Thyroid gland (tissue), 4 donors: ENCODE data around the gene ERCC5. TPM values are rescaled to one million over a fixed set of nuclear protein-coding genes. Genes with fewer than 3 reads are reported as not detected.

ENCODE experiments used
- DNase-seq, 2 donors: peaks; one replicate each; pipeline ENCODE4 v3.0.0-alpha.2; 2019
- H3K27ac ChIP-seq, 3 donors: fragments of 200-600 bp; sonication (generic); 1 replicate in 2 of 3; 2 replicates in 1 of 3; pipeline ENCODE4 v1.5.1; 2016 to 2019; ENCODE audit warnings: mild to moderate bottlenecking in 1 of 3, moderate library complexity in 1 of 3
- H3K27me3 ChIP-seq: fragments of 200-600 bp; sonication (generic); one replicate; pipeline ENCODE4 v1.5.1; 2019
- H3K36me3 ChIP-seq, 2 donors: fragments of 200-600 bp; sonication (generic); one replicate each; pipeline ENCODE4 v1.5.1; 2016 to 2019
- H3K4me1 ChIP-seq, 2 donors: fragments of 200-600 bp; sonication (generic); one replicate each; pipeline ENCODE4 v1.5.1; 2017 to 2019
- H3K4me3 ChIP-seq, 3 donors: fragments of 200-600 bp; sonication (generic); replicated peaks in 1 of 3; 1 replicate in 2 of 3; 2 replicates in 1 of 3; pipeline ENCODE4 v1.5.1; 2016; ENCODE audit warnings: mild to moderate bottlenecking in 1 of 3
- H3K9me3 ChIP-seq: fragments of 200-600 bp; sonication (generic); one replicate; pipeline ENCODE4 v1.5.1; 2017
- POLR2A ChIP-seq, 2 donors: fragments of 450-650 bp; IDR thresholded peaks; one replicate each; pipeline ENCODE4 v1.6.1; 2017; ENCODE audit warnings: antibody characterized with exemption in 2 of 2, mild to moderate bottlenecking in 2 of 2, moderate library complexity in 1 of 2
- WGBS, 2 donors: methylation state at CpG; one replicate each; pipeline ENCODE4 v1.1.5; 2017; 5-methylcytosine and 5-hydroxymethylcytosine counted together
- intact Hi-C: fragments of 100-400 bp; cut with DNase I; formaldehyde crosslinking; loops from one replicate; pipeline ENCODE4 v1.15.1; 2023
- total RNA-seq, 4 donors: library from RNA; depleted of rRNA; stranded (reverse); fragments of >200 nt; gene quantifications; one replicate each; pipeline ENCODE4 v1.2.3, GENCODE V29; 2016
- TF ChIP-seq, protein P1 (sequence below), 6 experiments: fragments of 200-600 bp in 3 of 6; fragments of 450-650 bp in 3 of 6; sonication (generic) in 3 of 6; IDR thresholded peaks; one replicate each; pipeline ENCODE4 v1.5.1; 2016 to 2019; ENCODE audit warnings: antibody characterized with exemption in 6 of 6, mild to moderate bottlenecking in 2 of 6, inconsistent platforms in 1 of 6, moderate library complexity in 1 of 6

ERCC5 gene
- total RNA-seq, 4 donors from 2014 or later: 57.2 to 119 (median 102) TPM

- WGBS, 2 donors: 46 to 47% methylated on average over 4 of the region's 4 CpGs
- intact Hi-C loops: no loop called here
- no peaks in the 10 kb centered on the region for H3K27me3 ChIP-seq
- H3K4me1 ChIP-seq: no peaks in the 10 kb centered on the region
- no peak for DNase-seq
- H3K36me3 ChIP-seq: peaks cover 9 to 13% of the 10 kb centered on the region in 2 donors
- H3K4me3 ChIP-seq: no peak overlapping the region
- no peak for TF ChIP-seq POLR2A (IDR thresholded peaks at IDR 0.05)
- TF ChIP-seq, protein P1, sequence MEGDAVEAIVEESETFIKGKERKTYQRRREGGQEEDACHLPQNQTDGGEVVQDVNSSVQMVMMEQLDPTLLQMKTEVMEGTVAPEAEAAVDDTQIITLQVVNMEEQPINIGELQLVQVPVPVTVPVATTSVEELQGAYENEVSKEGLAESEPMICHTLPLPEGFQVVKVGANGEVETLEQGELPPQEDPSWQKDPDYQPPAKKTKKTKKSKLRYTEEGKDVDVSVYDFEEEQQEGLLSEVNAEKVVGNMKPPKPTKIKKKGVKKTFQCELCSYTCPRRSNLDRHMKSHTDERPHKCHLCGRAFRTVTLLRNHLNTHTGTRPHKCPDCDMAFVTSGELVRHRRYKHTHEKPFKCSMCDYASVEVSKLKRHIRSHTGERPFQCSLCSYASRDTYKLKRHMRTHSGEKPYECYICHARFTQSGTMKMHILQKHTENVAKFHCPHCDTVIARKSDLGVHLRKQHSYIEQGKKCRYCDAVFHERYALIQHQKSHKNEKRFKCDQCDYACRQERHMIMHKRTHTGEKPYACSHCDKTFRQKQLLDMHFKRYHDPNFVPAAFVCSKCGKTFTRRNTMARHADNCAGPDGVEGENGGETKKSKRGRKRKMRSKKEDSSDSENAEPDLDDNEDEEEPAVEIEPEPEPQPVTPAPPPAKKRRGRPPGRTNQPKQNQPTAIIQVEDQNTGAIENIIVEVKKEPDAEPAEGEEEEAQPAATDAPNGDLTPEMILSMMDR (IDR thresholded peaks at IDR 0.05): no peak
- no peak overlapping the region for H3K27ac ChIP-seq
- H3K9me3 ChIP-seq: no peaks in the 10 kb centered on the region
Measured at GRCh38 chr13:102838982-102839381, 6.8 kb upstream of the ERCC5 start.

GRCh38 chr13:102839462-102839861, 6.4 kb upstream of the ERCC5 start:
- TF ChIP-seq, protein P1 (IDR thresholded peaks at IDR 0.05): no peak
- TF ChIP-seq POLR2A (IDR thresholded peaks at IDR 0.05): no peak
- Histone ChIP-seq H3K4me3 (no peak overlapping the region), H3K36me3 (peaks cover 9 to 13% of the 10 kb centered on the region in 2 donors), H3K9me3 (no peaks in the 10 kb centered on the region), H3K27ac (no peak overlapping the region), H3K27me3 (no peaks in the 10 kb centered on the region), H3K4me1 (no peaks in the 10 kb centered on the region)
- WGBS, 2 donors: 86 to 95% methylated on average over 5 of the region's 5 CpGs
- no peak for DNase-seq
- intact Hi-C loops: no loop called here

DNA sequence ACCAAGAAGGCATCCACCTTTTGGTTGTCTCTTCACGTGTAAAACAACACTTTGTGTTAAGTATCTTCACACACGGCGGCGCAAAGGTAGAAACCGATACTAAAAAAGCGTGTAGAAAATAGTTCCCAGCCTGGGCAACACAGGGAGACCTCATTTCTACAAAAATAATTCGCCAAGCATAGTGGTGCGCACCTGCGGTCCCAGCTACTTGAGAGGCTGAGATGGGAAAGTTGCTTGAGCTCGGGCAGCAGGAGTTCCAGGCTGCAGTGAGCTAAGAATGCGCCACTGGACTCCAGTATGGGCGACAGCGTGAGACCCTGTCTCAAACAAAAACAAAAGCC, 573 bp upstream of the ERCC5 start:
- H3K4me1 ChIP-seq: peaks cover 7 to 12% of the 10 kb centered on the region in 2 donors
- no peak for TF ChIP-seq POLR2A (IDR thresholded peaks at IDR 0.05)

GRCh38 chr13:102846261-102847015, 606 bp downstream of the ERCC5 start:
- TF ChIP-seq POLR2A (IDR thresholded peaks at IDR 0.05): no peak
- TF ChIP-seq, protein P1 (IDR thresholded peaks at IDR 0.05): no peak
- Histone ChIP-seq H3K36me3 (no peaks in the 10 kb centered on the region), H3K27ac (peak overlapping the region; percentile 74 to 98 (median 95)), H3K9me3 (no peaks in the 10 kb centered on the region), H3K4me3 (peak overlapping the region; percentile 43 to 85 (median 49)), H3K4me1 (peaks cover 7 to 16% of the 10 kb centered on the region in 2 donors), H3K27me3 (no peaks in the 10 kb centered on the region)
- WGBS, 2 donors: 1 to 2% methylated on average over 20 to 26 of the region's 31 CpGs
- DNase-seq: peak; percentile 30 to 34
- intact Hi-C loops: loop anchor here (5.0 kb wide), 1 partner anchor 264 kb away; no protein-coding TSS in a partner anchor

More for the DNA sequence above, 573 bp upstream of the ERCC5 start:
- Histone ChIP-seq H3K9me3 (no peaks in the 10 kb centered on the region), H3K4me3 (peak overlapping the region; percentile 43 to 85 (median 49)), H3K27ac (peak overlapping the region; percentile 74 to 98 (median 95)), H3K36me3 (no peaks in the 10 kb centered on the region), H3K27me3 (no peaks in the 10 kb centered on the region)
- intact Hi-C loops: loop anchor here (5.0 kb wide), 1 partner anchor 263 kb away; no protein-coding TSS in a partner anchor
- 1% methylated on average over 13 of the region's 13 CpGs for WGBS, 2 donors
- no peak for DNase-seq

DNA sequence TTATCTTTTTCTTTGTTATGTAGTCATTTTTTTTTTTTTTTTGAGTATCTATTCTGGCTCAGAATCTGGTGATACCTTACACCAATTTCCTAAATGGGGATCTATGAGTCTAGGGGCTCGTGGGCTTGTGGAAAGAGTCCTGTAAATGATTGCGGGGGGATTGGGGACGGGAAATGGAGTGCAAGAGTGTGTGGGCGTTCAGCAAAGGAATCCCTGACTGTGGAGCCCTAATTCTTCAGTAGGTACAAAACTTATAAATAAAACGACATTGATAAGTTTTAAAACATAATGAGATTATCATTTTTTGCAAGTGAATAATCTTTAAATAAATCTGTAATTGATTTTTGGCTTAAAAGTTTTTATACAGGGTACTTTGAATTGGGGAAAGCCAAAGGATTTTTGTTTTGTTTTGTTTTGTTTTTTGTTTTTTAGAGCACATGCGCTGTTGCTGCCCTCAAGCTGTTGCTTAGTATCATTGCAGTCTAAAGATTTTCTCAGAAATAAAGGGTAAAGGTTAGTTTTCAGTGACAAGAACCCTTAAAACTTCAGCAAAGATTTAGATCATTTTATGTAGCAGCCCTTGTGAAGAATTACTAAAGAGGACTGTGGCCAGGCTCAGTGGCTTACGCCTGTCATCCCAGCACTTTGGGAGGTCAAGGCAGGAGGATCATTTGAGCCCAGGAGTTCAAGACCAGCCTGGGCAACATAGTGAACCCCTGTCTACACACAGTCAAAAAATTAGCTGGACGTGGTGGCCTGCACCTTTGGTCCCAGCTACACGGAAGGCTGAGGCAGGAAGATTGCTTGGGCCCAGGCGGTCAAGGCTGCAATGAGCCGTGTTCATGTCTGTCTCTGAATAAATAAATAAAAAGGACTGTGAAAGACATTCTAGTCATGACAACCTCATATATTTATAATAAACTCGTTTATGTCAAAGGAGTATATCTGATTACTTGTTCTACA, 1.7 kb downstream of the ERCC5 start:
- WGBS, 2 donors: 24 to 30% methylated on average over 12 of the region's 12 CpGs
- intact Hi-C loops: loop anchor here (5.0 kb wide), 1 partner anchor 265 kb away; no protein-coding TSS in a partner anchor
- Histone ChIP-seq H3K36me3 (no peaks in the 10 kb centered on the region), H3K9me3 (no peaks in the 10 kb centered on the region), H3K27ac (peak overlapping the region in 1 of 3 donors; percentile 98), H3K4me3 (peak overlapping the region in 2 of 3 donors; percentile 43 to 85), H3K4me1 (peaks cover 7 to 16% of the 10 kb centered on the region in 2 donors), H3K27me3 (no peaks in the 10 kb centered on the region)
- DNase-seq: no peak
- no peak for TF ChIP-seq POLR2A (IDR thresholded peaks at IDR 0.05)
- TF ChIP-seq, protein P1 (IDR thresholded peaks at IDR 0.05): peak; percentile 21 to 89 (median 50)
